Measurements from ENCODE around the gene TSPAN9. TPM values are rescaled to one million over a fixed set of nuclear protein-coding genes. Genes with fewer than 3 reads are reported as not detected.

Gene TSPAN9
- polyA plus RNA-seq, 1 of the 3 experiments (the other 2 are of a cell fraction): 34.9 TPM

DNA sequence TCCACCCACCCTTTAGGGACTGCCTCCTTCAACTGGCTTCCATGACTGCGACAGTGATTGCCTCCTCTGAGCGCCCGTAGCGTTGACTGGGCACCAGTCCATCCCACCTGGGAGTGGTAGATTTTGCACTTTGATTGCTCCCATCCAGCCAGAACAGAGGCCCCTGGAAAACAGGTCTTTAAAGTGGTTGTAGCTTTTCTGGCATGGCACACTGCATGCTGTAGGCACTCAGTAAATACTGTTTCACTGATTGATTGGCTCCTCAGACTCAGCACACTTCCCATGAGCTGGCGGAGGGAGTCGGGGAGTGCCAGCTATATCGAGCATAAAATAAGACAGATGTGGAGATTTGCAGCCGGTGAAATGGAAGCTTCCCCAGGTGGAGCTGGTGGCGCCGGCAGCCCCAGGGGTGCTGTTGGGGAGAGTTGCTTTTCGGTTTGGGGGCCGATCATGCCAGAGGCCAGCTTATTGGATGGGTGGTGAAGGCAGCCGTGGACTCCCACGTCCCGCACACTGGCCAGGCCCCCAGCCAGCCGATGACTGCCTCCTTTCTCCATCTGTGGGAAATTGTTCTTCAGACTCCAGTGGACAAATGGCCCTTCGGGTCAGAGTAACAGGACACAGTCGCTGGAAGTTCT lies 200.2 kb downstream of the TSPAN9 start:
- POLR2A ChIA-PET: no interaction called here
- Histone ChIP-seq H3K27ac (ENCODE audit: low read depth in 2 of 2, low read length in 1 of 2) (no peak overlapping the region), H3K36me3 (replicated peaks in 1 of 2; ENCODE audit: control insufficient read depth in 1 of 2, insufficient read depth in 2 of 2, low read length in 1 of 2) (no peaks in the 10 kb centered on the region), H3K9ac (no peak overlapping the region), H2AFZ (ENCODE audit: low read depth) (no peak overlapping the region), H3K4me1 (ENCODE audit: control insufficient read depth in 1 of 2, insufficient read depth in 2 of 2, low read depth in 1 of 2, low read length in 1 of 2) (peaks cover 0 to 20% of the 10 kb centered on the region in 2 experiments; a peak in 1 of 4 replicates), H3F3A (replicated peaks; ENCODE audit: insufficient read depth) (no peaks in the 10 kb centered on the region), H3K27me3 (ENCODE audit: insufficient read depth) (no peaks in the 10 kb centered on the region), H4K20me1 (ENCODE audit: insufficient read depth) (no peaks in the 10 kb centered on the region), H3K4me3 (ENCODE audit: low read depth in 2 of 2, low read length in 1 of 2) (no peak overlapping the region), H3K79me2 (ENCODE audit: insufficient read depth) (no peaks in the 10 kb centered on the region), H3K9me2 (no peaks in the 10 kb centered on the region), H3K9me3 (no peaks in the 10 kb centered on the region), H3K4me2 (no peak overlapping the region)
- CTCF ChIA-PET: interaction anchor here (0.9 to 13.4 kb wide), 6 partner anchors 11 to 206 kb away, joined by 3 to 368 read pairs (median 118); no protein-coding TSS in a partner anchor
- 95% methylated on average over 11 of the region's 18 CpGs for WGBS (ENCODE audit: low lambda C conversion rate)
- TF ChIP-seq NFIC (IDR thresholded peaks at IDR 0.05; ENCODE audit: borderline replicate concordance): no peak
- TF ChIP-seq, protein P1, sequence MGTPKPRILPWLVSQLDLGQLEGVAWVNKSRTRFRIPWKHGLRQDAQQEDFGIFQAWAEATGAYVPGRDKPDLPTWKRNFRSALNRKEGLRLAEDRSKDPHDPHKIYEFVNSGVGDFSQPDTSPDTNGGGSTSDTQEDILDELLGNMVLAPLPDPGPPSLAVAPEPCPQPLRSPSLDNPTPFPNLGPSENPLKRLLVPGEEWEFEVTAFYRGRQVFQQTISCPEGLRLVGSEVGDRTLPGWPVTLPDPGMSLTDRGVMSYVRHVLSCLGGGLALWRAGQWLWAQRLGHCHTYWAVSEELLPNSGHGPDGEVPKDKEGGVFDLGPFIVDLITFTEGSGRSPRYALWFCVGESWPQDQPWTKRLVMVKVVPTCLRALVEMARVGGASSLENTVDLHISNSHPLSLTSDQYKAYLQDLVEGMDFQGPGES (IDR thresholded peaks at IDR 0.05; ENCODE audit: low read depth, low read length): no peak
- no peak for TF ChIP-seq CTCF (IDR thresholded peaks at IDR 0.05)
- TF ChIP-seq, protein P2, sequence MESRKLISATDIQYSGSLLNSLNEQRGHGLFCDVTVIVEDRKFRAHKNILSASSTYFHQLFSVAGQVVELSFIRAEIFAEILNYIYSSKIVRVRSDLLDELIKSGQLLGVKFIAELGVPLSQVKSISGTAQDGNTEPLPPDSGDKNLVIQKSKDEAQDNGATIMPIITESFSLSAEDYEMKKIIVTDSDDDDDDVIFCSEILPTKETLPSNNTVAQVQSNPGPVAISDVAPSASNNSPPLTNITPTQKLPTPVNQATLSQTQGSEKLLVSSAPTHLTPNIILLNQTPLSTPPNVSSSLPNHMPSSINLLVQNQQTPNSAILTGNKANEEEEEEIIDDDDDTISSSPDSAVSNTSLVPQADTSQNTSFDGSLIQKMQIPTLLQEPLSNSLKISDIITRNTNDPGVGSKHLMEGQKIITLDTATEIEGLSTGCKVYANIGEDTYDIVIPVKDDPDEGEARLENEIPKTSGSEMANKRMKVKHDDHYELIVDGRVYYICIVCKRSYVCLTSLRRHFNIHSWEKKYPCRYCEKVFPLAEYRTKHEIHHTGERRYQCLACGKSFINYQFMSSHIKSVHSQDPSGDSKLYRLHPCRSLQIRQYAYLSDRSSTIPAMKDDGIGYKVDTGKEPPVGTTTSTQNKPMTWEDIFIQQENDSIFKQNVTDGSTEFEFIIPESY (IDR thresholded peaks at IDR 0.05; ENCODE audit: borderline replicate concordance, low read depth): no peak
- TF ChIP-seq JUND (IDR thresholded peaks at IDR 0.05): no peak
- TF ChIP-seq RCOR1 (IDR thresholded peaks at IDR 0.05; ENCODE audit: low read length): no peak
- TF ChIP-seq EZH2phosphoT487 (IDR thresholded peaks at IDR 0.05; ENCODE audit: borderline replicate concordance, low read depth): no peak
- DNase-seq: no peak

- Histone ChIP-seq H3K27me3 (ENCODE audit: insufficient read depth) (no peaks in the 10 kb centered on the region), H3K9me3 (no peaks in the 10 kb centered on the region), H3K4me1 (ENCODE audit: control insufficient read depth in 1 of 2, insufficient read depth in 2 of 2, low read depth in 1 of 2, low read length in 1 of 2) (peaks cover 0 to 22% of the 10 kb centered on the region in 2 experiments; a peak in 1 of 4 replicates), H3K4me3 (ENCODE audit: low read depth in 2 of 2, low read length in 1 of 2) (no peak overlapping the region), H3K36me3 (replicated peaks in 1 of 2; ENCODE audit: control insufficient read depth in 1 of 2, insufficient read depth in 2 of 2, low read length in 1 of 2) (peaks cover 0 to 2% of the 10 kb centered on the region in 2 experiments), H3K9me2 (no peaks in the 10 kb centered on the region), H4K20me1 (ENCODE audit: insufficient read depth) (no peaks in the 10 kb centered on the region), H3K27ac (ENCODE audit: low read depth in 2 of 2, low read length in 1 of 2) (no peak overlapping the region), H3K4me2 (no peak overlapping the region), H3K9ac (no peak overlapping the region), H2AFZ (ENCODE audit: low read depth) (no peak overlapping the region), H3F3A (replicated peaks; ENCODE audit: insufficient read depth) (no peaks in the 10 kb centered on the region), H3K79me2 (ENCODE audit: insufficient read depth) (no peaks in the 10 kb centered on the region)
- CTCF ChIA-PET: interaction anchor here (1.1 to 13.4 kb wide), 8 partner anchors 12 to 525 kb away, joined by 3 to 368 read pairs (median 38); no protein-coding TSS in a partner anchor
- 80% methylated on average over 5 of the region's 5 CpGs for WGBS (ENCODE audit: low lambda C conversion rate)
- POLR2A ChIA-PET: no interaction called here
- DNase-seq: no peak
- no peak for TF ChIP-seq TCF12 (IDR thresholded peaks at IDR 0.05)
- TF ChIP-seq PBX3 (IDR thresholded peaks at IDR 0.05): no peak
- no peak for TF ChIP-seq REST (IDR thresholded peaks at IDR 0.05; ENCODE audit: low read depth, low read length)
- TF ChIP-seq, protein P3, sequence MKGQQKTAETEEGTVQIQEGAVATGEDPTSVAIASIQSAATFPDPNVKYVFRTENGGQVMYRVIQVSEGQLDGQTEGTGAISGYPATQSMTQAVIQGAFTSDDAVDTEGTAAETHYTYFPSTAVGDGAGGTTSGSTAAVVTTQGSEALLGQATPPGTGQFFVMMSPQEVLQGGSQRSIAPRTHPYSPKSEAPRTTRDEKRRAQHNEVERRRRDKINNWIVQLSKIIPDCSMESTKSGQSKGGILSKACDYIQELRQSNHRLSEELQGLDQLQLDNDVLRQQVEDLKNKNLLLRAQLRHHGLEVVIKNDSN (IDR thresholded peaks at IDR 0.05; ENCODE audit: borderline replicate concordance, low read depth): no peak
- no peak for TF ChIP-seq NRF1 (IDR thresholded peaks at IDR 0.05; ENCODE audit: low read depth, low read length)
- TF ChIP-seq NFIC (IDR thresholded peaks at IDR 0.05; ENCODE audit: borderline replicate concordance): no peak
- TF ChIP-seq MXI1 (IDR thresholded peaks at IDR 0.05; ENCODE audit: low read depth, low read length): no peak
- TF ChIP-seq GATA2 (CRISPR knock-in tag; IDR thresholded peaks at IDR 0.05): no peak
Observed at GRCh38 chr12:3278681-3279414, 201.7 kb downstream of the TSPAN9 start.

Measured in SK-N-SH (cell line).